Heart left ventricle (tissue), 16 donors: ENCODE measurements around the gene NAA38. TPM values are rescaled to one million over a fixed set of nuclear protein-coding genes. Genes with fewer than 3 reads are reported as not detected.

Experiments
- ATAC-seq, 4 donors: fragments of 200-7000 bp; cut with Tn5 transposase; one replicate each; pipeline ENCODE4 v1.9.1; 2020 to 2022; ENCODE audit warnings: moderate library complexity in 4 of 4, mild to moderate bottlenecking in 3 of 4, moderate number of reproducible peaks in 1 of 4
- DNase-seq, 5 donors: peaks; one replicate each; pipeline ENCODE4 v3.0.0-alpha.2; 2020
- H3K27ac ChIP-seq, 12 donors: fragments of 200-600 bp; sonication (generic) in 4 of 12; one replicate each; pipeline versions ENCODE4 v1.5.0 to v1.8.0; 2016 to 2022; ENCODE audit warnings: mild to moderate bottlenecking in 2 of 12
- H3K27me3 ChIP-seq, 9 donors: fragments of 200-600 bp; sonication (generic) in 2 of 9; one replicate each; pipeline versions ENCODE4 v1.5.1 to v1.8.0; 2016 to 2022; ENCODE audit warnings: mild to moderate bottlenecking in 3 of 9
- H3K36me3 ChIP-seq, 9 donors: fragments of 200-600 bp; sonication (generic) in 2 of 9; one replicate each; pipeline versions ENCODE4 v1.5.0 to v1.8.0; 2018 to 2022; ENCODE audit warnings: mild to moderate bottlenecking in 2 of 9
- H3K4me1 ChIP-seq, 12 donors: fragments of 200-600 bp; sonication (generic) in 4 of 12; one replicate each; pipeline versions ENCODE4 v1.5.0 to v1.8.0; 2016 to 2022; ENCODE audit warnings: mild to moderate bottlenecking in 3 of 12
- H3K4me3 ChIP-seq, 12 donors: fragments of 200-600 bp; sonication (generic) in 4 of 12; one replicate each; pipeline versions ENCODE4 v1.5.0 to v1.8.0; 2017 to 2022; ENCODE audit warnings: mild to moderate bottlenecking in 9 of 12, moderate library complexity in 4 of 12
- H3K9me3 ChIP-seq, 12 donors: fragments of 200-600 bp; sonication (generic) in 4 of 12; one replicate each; pipeline versions ENCODE4 v1.5.0 to v1.8.0; 2016 to 2022; ENCODE audit warnings: mild to moderate bottlenecking in 1 of 12
- POLR2A ChIP-seq, 2 donors: fragments of 450-650 bp; IDR thresholded peaks; one replicate each; pipeline ENCODE4 v1.6.1; 2017; ENCODE audit warnings: antibody characterized with exemption in 2 of 2, mild to moderate bottlenecking in 2 of 2, moderate library complexity in 2 of 2
- WGBS, 4 donors: extraction: QIAGEN DNeasy Blood & Tissue Kit in 2 of 4; methylation state at CpG; one replicate each; pipeline versions ENCODE4 v1.1.5 to v1.1.7; 2013 to 2018; 5-methylcytosine and 5-hydroxymethylcytosine counted together
- intact Hi-C, 10 donors: fragments of 100-400 bp; cut with DNase I; formaldehyde crosslinking; loops; one replicate each; pipeline versions ENCODE4 v1.11.1 to v1.14.2; 2022
- polyA plus RNA-seq, 2 donors: library from polyadenylated mRNA; stranded (reverse); fragments of 200-250 nt; gene quantifications; one replicate each; pipeline ENCODE4 v1.2.3, GENCODE V29; 2013
- total RNA-seq, 9 donors: library from RNA; depleted of rRNA in 2 of 9; stranded (reverse); fragments of >200 nt in 2 of 9; fragmentation: NEBNext Ultra II Directional in 3 of 9; extraction: Animal tissue kit (Norgen Biotek cat#: 25700) in 3 of 9; gene quantifications; one replicate each; pipeline versions ENCODE4 v1.1.0 to v1.2.4, GENCODE V29; 2016 to 2023
- TF ChIP-seq, protein P1 (sequence below), 12 donors: fragments of 200-600 bp; sonication (generic) in 4 of 12; IDR thresholded peaks; one replicate each; pipeline versions ENCODE4 v1.5.0 to v1.8.0; 2018 to 2022; ENCODE audit warnings: antibody characterized with exemption in 12 of 12, mild to moderate bottlenecking in 5 of 12
- donor health status: ischemic (EF 13 %, LVEDD 7.1; RV severe dilation, severe dysfunction).
- donor health status: healthy with polysubstance abuse.
- donor health status: DM: no; HTN: yes; CAD: no.
- donor health status: DM: no; HTN: no; CAD: no.
- donor health status: ischemic (EF 25% LVEDD 6.9; RV normal size, moderate dysfunction).
- donor health status: ischemic (EF 25% LVEDD 5.7; RV mildly dilated, moderate dysfunction).
- donor health status: healthy.
- donor health status: DM: yes; HTN: yes; CAD: no.
- donor health status: ischemic (EF 35%, LVEDD 5.7; RV mildly dilated, moderate dysfunction).
- donor health status: nonischemic (EF 11% LVEDD 7.7; RV severe dilation, severe dysfunction).
- donor health status: DM: yes; HTN: yes; CAD: no.
- donor health status: PGD.
- donor health status: ischemic (EF 29% LVEDD 5.4; RV normal size, mild dysfunction).
- donor health status: nonischemic (EF 23%, LVEDD 6.1; RV moderate dilation, normal function).

NAA38 gene
- total and polyA plus RNA-seq, 11 donors, result 60.9 to 179 (median 74.2) TPM

DNA sequence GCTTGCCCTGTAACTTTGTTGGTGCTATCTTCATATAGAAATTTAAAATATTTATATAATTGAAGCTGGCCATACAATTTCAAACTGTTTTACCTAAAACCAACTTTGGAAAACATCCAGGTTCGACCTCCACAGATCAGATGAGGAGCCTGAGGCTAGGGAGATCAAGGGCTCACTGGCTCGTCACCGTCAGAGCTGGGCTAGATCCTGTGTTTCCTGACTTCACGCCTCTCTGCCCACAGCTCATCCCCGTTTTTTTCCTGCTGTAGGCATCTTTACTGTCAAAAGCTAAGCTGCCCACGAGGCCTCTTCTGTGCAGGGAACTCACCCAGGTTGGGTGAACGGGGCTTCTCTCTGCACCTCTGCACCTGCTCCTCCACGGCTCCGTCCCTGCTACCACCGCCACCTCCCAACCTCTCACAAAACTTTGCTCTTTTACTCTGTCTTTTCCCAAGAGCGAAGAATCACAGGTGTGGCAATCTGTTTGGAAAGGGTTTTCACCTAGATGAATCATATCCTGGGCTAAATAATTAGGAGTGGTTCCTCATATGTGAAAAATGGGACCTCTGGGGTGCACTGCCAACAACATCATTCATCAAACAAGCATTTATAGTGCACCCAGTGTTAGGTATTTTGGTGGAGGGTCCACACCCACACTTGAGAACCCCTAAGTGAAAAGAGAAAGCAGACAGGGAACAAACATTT lies 48.1 kb downstream of the NAA38 start:
- DNase-seq (no peak), ATAC-seq (no peak)
- Histone ChIP-seq H3K4me3 (no peak overlapping the region), H3K4me1 (no peaks in the 10 kb centered on the region), H3K9me3 (no peaks in the 10 kb centered on the region), H3K27me3 (peaks cover 0 to 5% (median 0%) of the 10 kb centered on the region in 9 donors), H3K27ac (no peak overlapping the region), H3K36me3 (no peaks in the 10 kb centered on the region)
- TF ChIP-seq POLR2A (IDR thresholded peaks at IDR 0.05), result no peak
- TF ChIP-seq, protein P1, sequence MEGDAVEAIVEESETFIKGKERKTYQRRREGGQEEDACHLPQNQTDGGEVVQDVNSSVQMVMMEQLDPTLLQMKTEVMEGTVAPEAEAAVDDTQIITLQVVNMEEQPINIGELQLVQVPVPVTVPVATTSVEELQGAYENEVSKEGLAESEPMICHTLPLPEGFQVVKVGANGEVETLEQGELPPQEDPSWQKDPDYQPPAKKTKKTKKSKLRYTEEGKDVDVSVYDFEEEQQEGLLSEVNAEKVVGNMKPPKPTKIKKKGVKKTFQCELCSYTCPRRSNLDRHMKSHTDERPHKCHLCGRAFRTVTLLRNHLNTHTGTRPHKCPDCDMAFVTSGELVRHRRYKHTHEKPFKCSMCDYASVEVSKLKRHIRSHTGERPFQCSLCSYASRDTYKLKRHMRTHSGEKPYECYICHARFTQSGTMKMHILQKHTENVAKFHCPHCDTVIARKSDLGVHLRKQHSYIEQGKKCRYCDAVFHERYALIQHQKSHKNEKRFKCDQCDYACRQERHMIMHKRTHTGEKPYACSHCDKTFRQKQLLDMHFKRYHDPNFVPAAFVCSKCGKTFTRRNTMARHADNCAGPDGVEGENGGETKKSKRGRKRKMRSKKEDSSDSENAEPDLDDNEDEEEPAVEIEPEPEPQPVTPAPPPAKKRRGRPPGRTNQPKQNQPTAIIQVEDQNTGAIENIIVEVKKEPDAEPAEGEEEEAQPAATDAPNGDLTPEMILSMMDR (IDR thresholded peaks at IDR 0.05), result no peak
- WGBS, 4 donors, result 73 to 79% (median 75%) methylated on average over 11 of the region's 11 CpGs
- intact Hi-C loops, result no loop called here

GRCh38 chr17:7807206-7807605 lies 50.2 kb downstream of the NAA38 start:
- 86 to 89% (median 88%) methylated on average over 12 to 21 of the region's 21 CpGs for WGBS, 4 donors
- no peak overlapping the region for H3K27ac ChIP-seq
- no peak for TF ChIP-seq POLR2A (IDR thresholded peaks at IDR 0.05)
- TF ChIP-seq, protein P1 (IDR thresholded peaks at IDR 0.05), result no peak
- H3K27me3 ChIP-seq, result peaks cover 0 to 5% (median 0%) of the 10 kb centered on the region in 9 donors
- DNase-seq, result no peak
- no peaks in the 10 kb centered on the region for H3K9me3 ChIP-seq
- ATAC-seq, result no peak
- intact Hi-C loops, result no loop called here
- no peaks in the 10 kb centered on the region for H3K4me1 ChIP-seq
- no peaks in the 10 kb centered on the region for H3K36me3 ChIP-seq
- H3K4me3 ChIP-seq, result no peak overlapping the region

Other genes starting within 250 kb of the NAA38 start
- 100 to 1,000 TPM in 4 of 9 donors, 10 to 100 TPM in 5; 68.0 to 121 (median 98.6) TPM for gene FXR2, start 242.7 kb downstream of the NAA38 start, total RNA-seq
- 100 to 1,000 TPM in 1 of 2 donors, 10 to 100 TPM in 1; 72.4 to 123 TPM for gene FXR2, start 242.7 kb downstream of the NAA38 start, polyA plus RNA-seq
- gene SAT2, start 229.7 kb downstream of the NAA38 start, total RNA-seq, result 10 to 100 TPM; 50.0 to 76.0 (median 57.3) TPM
- gene SAT2, start 229.7 kb downstream of the NAA38 start, polyA plus RNA-seq, result 100 to 1,000 TPM; 113 to 131 TPM
- 1 to 10 TPM in 1 of 9 donors, under 1 TPM in 4, not detected in 4; 0.56 to 1.1 (median 0.66) TPM for gene SHBG, start 227.4 kb downstream of the NAA38 start, total RNA-seq
- gene SHBG, start 227.4 kb downstream of the NAA38 start, polyA plus RNA-seq, result under 1 TPM; 0.28 to 0.61 TPM
- 1 to 10 TPM; 1.3 to 6.6 (median 2.9) TPM for gene ATP1B2, start 206.6 kb downstream of the NAA38 start, total RNA-seq
- 1 to 10 TPM in 1 of 2 donors, under 1 TPM in 1; 0.60 to 2.6 TPM for gene ATP1B2, start 206.6 kb downstream of the NAA38 start, polyA plus RNA-seq
- 10 to 100 TPM; 10.0 to 44.6 (median 12.8) TPM for gene TP53, start 170.1 kb downstream of the NAA38 start, total RNA-seq
- gene TP53, start 170.1 kb downstream of the NAA38 start, polyA plus RNA-seq, result 1 to 10 TPM; 6.8 to 9.0 TPM
- gene WRAP53, start 169.1 kb downstream of the NAA38 start, total RNA-seq, result 1 to 10 TPM; 3.7 to 9.8 (median 4.8) TPM
- 10 to 100 TPM in 1 of 2 donors, 1 to 10 TPM in 1; 5.4 to 12.0 TPM for gene WRAP53, start 169.1 kb downstream of the NAA38 start, polyA plus RNA-seq
- 1 to 10 TPM in 1 of 9 donors, under 1 TPM in 8; 0.10 to 4.6 (median 0.36) TPM for gene EFNB3, start 152.4 kb downstream of the NAA38 start, total RNA-seq
- gene EFNB3, start 152.4 kb downstream of the NAA38 start, polyA plus RNA-seq, result under 1 TPM; 0.15 to 0.43 TPM
- under 1 TPM in 5 of 9 donors, not detected in 4; 0.02 to 0.56 (median 0.05) TPM for gene DNAH2, start 139.8 kb downstream of the NAA38 start, total RNA-seq
- gene DNAH2, start 139.8 kb downstream of the NAA38 start, polyA plus RNA-seq, result under 1 TPM; 0.04 TPM
- gene KDM6B, start 23.3 kb downstream of the NAA38 start, total RNA-seq, result 10 to 100 TPM in 8 of 9 donors, 1 to 10 TPM in 1; 7.4 to 29.3 (median 24.8) TPM
- 10 to 100 TPM; 11.6 to 14.4 TPM for gene KDM6B, start 23.3 kb downstream of the NAA38 start, polyA plus RNA-seq
- 100 to 1,000 TPM in 1 of 9 donors, 10 to 100 TPM in 8; 16.7 to 130 (median 27.0) TPM for gene TMEM88, start 2.5 kb downstream of the NAA38 start, total RNA-seq
- gene TMEM88, start 2.5 kb downstream of the NAA38 start, polyA plus RNA-seq, result 100 to 1,000 TPM in 1 of 2 donors, 10 to 100 TPM in 1; 97.7 to 112 TPM
- 10 to 100 TPM in 8 of 9 donors, 1 to 10 TPM in 1; 9.3 to 20.4 (median 16.6) TPM for gene CYB5D1, start 444 bp upstream of the NAA38 start, total RNA-seq
- gene CYB5D1, start 444 bp upstream of the NAA38 start, polyA plus RNA-seq, result 10 to 100 TPM; 11.7 to 15.5 TPM
- 10 to 100 TPM in 6 of 9 donors, 1 to 10 TPM in 3; 6.7 to 30.6 (median 13.6) TPM for gene CHD3, start 31.2 kb upstream of the NAA38 start, total RNA-seq
- 10 to 100 TPM; 17.5 to 17.9 TPM for gene CHD3, start 31.2 kb upstream of the NAA38 start, polyA plus RNA-seq
- 1 to 10 TPM in 5 of 9 donors, under 1 TPM in 4; 0.51 to 4.9 (median 1.1) TPM for gene RNF227, start 58.7 kb upstream of the NAA38 start, total RNA-seq
- gene RNF227, start 58.7 kb upstream of the NAA38 start, polyA plus RNA-seq, result under 1 TPM; 0.79 to 0.88 TPM
- gene KCNAB3, start 72.3 kb upstream of the NAA38 start, total RNA-seq, result 1 to 10 TPM in 2 of 9 donors, under 1 TPM in 5, not detected in 2; 0.19 to 1.7 (median 0.38) TPM
- under 1 TPM; 0.22 to 0.88 TPM for gene KCNAB3, start 72.3 kb upstream of the NAA38 start, polyA plus RNA-seq
- 100 to 1,000 TPM in 6 of 9 donors, 10 to 100 TPM in 3; 60.8 to 170 (median 125) TPM for gene TRAPPC1, start 74.4 kb upstream of the NAA38 start, total RNA-seq
- 100 to 1,000 TPM; 136 to 156 TPM for gene TRAPPC1, start 74.4 kb upstream of the NAA38 start, polyA plus RNA-seq
- 10 to 100 TPM in 4 of 9 donors, 1 to 10 TPM in 5; 7.9 to 19.2 (median 9.7) TPM for gene CNTROB, start 74.6 kb upstream of the NAA38 start, total RNA-seq
- gene CNTROB, start 74.6 kb upstream of the NAA38 start, polyA plus RNA-seq, result 10 to 100 TPM; 11.2 to 15.4 TPM
- not detected for gene GUCY2D, start 145.1 kb upstream of the NAA38 start, total RNA-seq
- under 1 TPM in 1 of 2 donors, not detected in 1; 0.04 TPM for gene GUCY2D, start 145.1 kb upstream of the NAA38 start, polyA plus RNA-seq
- gene ALOX15B, start 181.5 kb upstream of the NAA38 start, total RNA-seq, result 1 to 10 TPM in 1 of 9 donors, under 1 TPM in 4, not detected in 4; 0.07 to 2.2 (median 0.18) TPM
- gene ALOX15B, start 181.5 kb upstream of the NAA38 start, polyA plus RNA-seq, result 1 to 10 TPM in 1 of 2 donors, under 1 TPM in 1; 0.23 to 1.4 TPM
- not detected for gene ALOX12B, start 230.2 kb upstream of the NAA38 start, total RNA-seq
- not detected for gene ALOX12B, start 230.2 kb upstream of the NAA38 start, polyA plus RNA-seq